BLaER1 treated with 17β-estradiol and CSF1 and Interleukin-3, amounts not matched to agents 10 nM and 100 nM (cell line): Measurements from ENCODE around the gene LONP2.

Experiments used
- H3K27ac ChIP-seq, 11 experiments: shearing (Covaris generic); formaldehyde crosslinking; 2 replicates each; pipeline ENCODE4 v1.8.1; 2022
- H3K27me3 ChIP-seq, 11 experiments: shearing (Covaris generic); formaldehyde crosslinking; 2 replicates each; pipeline ENCODE4 v1.8.1; 2022
- H3K36me3 ChIP-seq, 11 experiments: shearing (Covaris generic); formaldehyde crosslinking; 2 replicates each; pipeline ENCODE4 v1.8.1; 2022
- H3K4me1 ChIP-seq, 10 experiments: shearing (Covaris generic); formaldehyde crosslinking; 2 replicates each; pipeline ENCODE4 v1.8.1; 2022
- H3K4me2 ChIP-seq, 11 experiments: shearing (Covaris generic); formaldehyde crosslinking; 2 replicates each; pipeline ENCODE4 v1.8.1; 2022
- H3K4me3 ChIP-seq, 10 experiments: shearing (Covaris generic); formaldehyde crosslinking; 2 replicates each; pipeline ENCODE4 v1.8.1; 2022
- H3K9ac ChIP-seq, 11 experiments: shearing (Covaris generic); formaldehyde crosslinking; 2 replicates each; pipeline ENCODE4 v1.8.1; 2022
- H3K9me3 ChIP-seq, 11 experiments: shearing (Covaris generic); formaldehyde crosslinking; replicated peaks in 1 of 11; 2 replicates each; pipeline ENCODE4 v1.8.1; 2022
- H4K20me1 ChIP-seq, 11 experiments: shearing (Covaris generic); formaldehyde crosslinking; 2 replicates each; pipeline ENCODE4 v1.8.1; 2022
- Cebpa-rat ChIP-seq, 11 experiments: shearing (Covaris generic); IDR thresholded peaks; 2 replicates each; pipeline ENCODE4 v1.8.1; 2022

The LONP2 gene

GRCh38 chr16:48244080-48244862, at the start of gene LONP2:
LONP2 (plus strand) TSS chr16:48244300; CDS start chr16:48244389, 89 bp downstream.
- H3K27ac ChIP-seq, result peak within 1 kb of the TSS; percentile 81 to 91 (median 84)
- H3K4me1 ChIP-seq, result peaks cover 13 to 23% (median 20%) of the 10 kb centered on the region in 10 experiments
- TF ChIP-seq Cebpa-rat (IDR thresholded peaks at IDR 0.05), result no peak

GRCh38 chr16:48194828-48195556, 49.1 kb upstream of the LONP2 start:
- Histone ChIP-seq H3K4me3 (no peak overlapping the region), H3K9me3 (peaks cover 0 to 10% (median 0%) of the 10 kb centered on the region in 11 experiments; a peak in 3 of 22 replicates), H3K27me3 (no peaks in the 10 kb centered on the region), H4K20me1 (no peaks in the 10 kb centered on the region), H3K4me2 (peak overlapping the region in 7 of 11 experiments; percentile 10 to 59 (median 28); a peak in 10 of 22 replicates), H3K27ac (no peak overlapping the region), H3K36me3 (no peaks in the 10 kb centered on the region), H3K4me1 (peaks cover 0 to 12% (median 8%) of the 10 kb centered on the region in 10 experiments; a peak in 17 of 20 replicates), H3K9ac (no peak overlapping the region)
- TF ChIP-seq Cebpa-rat (IDR thresholded peaks at IDR 0.05), result no peak

More at GRCh38 chr16:48244080-48244862, at the start of gene LONP2:
- Histone ChIP-seq H3K36me3 (peaks cover 0 to 21% (median 4%) of the 10 kb centered on the region in 11 experiments; a peak in 4 of 22 replicates), H3K4me3 (peak within 1 kb of the TSS; percentile 83 to 99 (median 92)), H3K4me2 (peak within 1 kb of the TSS; percentile 86 to 100 (median 95)), H3K27me3 (no peaks in the 10 kb centered on the region), H4K20me1 (peaks cover 29 to 50% (median 42%) of the 10 kb centered on the region in 11 experiments; a peak in 20 of 22 replicates), H3K9me3 (peaks cover 0 to 13% (median 7%) of the 10 kb centered on the region in 11 experiments; a peak in 10 of 22 replicates), H3K9ac (peak within 1 kb of the TSS; percentile 85 to 96 (median 91))

- no peak overlapping the region for H3K27ac ChIP-seq
- no peak overlapping the region for H3K4me3 ChIP-seq
- no peak overlapping the region for H3K9ac ChIP-seq
- peaks cover 0 to 10% (median 0%) of the 10 kb centered on the region in 11 experiments; a peak in 3 of 22 replicates for H3K9me3 ChIP-seq
- H3K36me3 ChIP-seq, result no peaks in the 10 kb centered on the region
- no peaks in the 10 kb centered on the region for H4K20me1 ChIP-seq
- H3K4me1 ChIP-seq, result peaks cover 0 to 19% (median 9%) of the 10 kb centered on the region in 10 experiments; a peak in 17 of 20 replicates
- no peaks in the 10 kb centered on the region for H3K27me3 ChIP-seq
- H3K4me2 ChIP-seq, result no peak overlapping the region
- TF ChIP-seq Cebpa-rat (IDR thresholded peaks at IDR 0.05), result no peak
These were observed 46.8 kb upstream of the LONP2 start for GRCh38 chr16:48197294-48197693.

GRCh38 chr16:48201515-48202201, 42.4 kb upstream of the LONP2 start:
- H3K36me3 ChIP-seq, result no peaks in the 10 kb centered on the region
- no peak overlapping the region for H3K9ac ChIP-seq
- no peak overlapping the region for H3K4me3 ChIP-seq
- H4K20me1 ChIP-seq, result no peaks in the 10 kb centered on the region
- no peak overlapping the region for H3K27ac ChIP-seq
- H3K4me1 ChIP-seq, result peaks cover 0 to 8% (median 0%) of the 10 kb centered on the region in 10 experiments; a peak in 5 of 20 replicates
- no peaks in the 10 kb centered on the region for H3K27me3 ChIP-seq
- TF ChIP-seq Cebpa-rat (IDR thresholded peaks at IDR 0.05), result no peak
- H3K9me3 ChIP-seq, result peaks cover 0 to 10% (median 0%) of the 10 kb centered on the region in 11 experiments; a peak in 3 of 22 replicates
- peak overlapping the region in 2 of 11 experiments; percentile 6 to 24; a peak in 1 of 22 replicates for H3K4me2 ChIP-seq

GRCh38 chr16:48203974-48204824, 39.9 kb upstream of the LONP2 start:
- Histone ChIP-seq H3K4me1 (peaks cover 0 to 8% (median 0%) of the 10 kb centered on the region in 10 experiments; a peak in 5 of 20 replicates), H3K9ac (no peak overlapping the region), H4K20me1 (no peaks in the 10 kb centered on the region), H3K9me3 (no peaks in the 10 kb centered on the region), H3K27ac (no peak overlapping the region), H3K4me2 (no peak overlapping the region), H3K4me3 (no peak overlapping the region), H3K27me3 (no peaks in the 10 kb centered on the region), H3K36me3 (no peaks in the 10 kb centered on the region)
- no peak for TF ChIP-seq Cebpa-rat (IDR thresholded peaks at IDR 0.05)

GRCh38 chr16:48204825-48205151, 39.3 kb upstream of the LONP2 start:
- Histone ChIP-seq H4K20me1 (no peaks in the 10 kb centered on the region), H3K9ac (no peak overlapping the region), H3K9me3 (no peaks in the 10 kb centered on the region), H3K4me1 (peaks cover 0 to 8% (median 0%) of the 10 kb centered on the region in 10 experiments; a peak in 5 of 20 replicates), H3K4me3 (no peak overlapping the region), H3K27ac (no peak overlapping the region), H3K36me3 (no peaks in the 10 kb centered on the region), H3K4me2 (no peak overlapping the region), H3K27me3 (no peaks in the 10 kb centered on the region)
- TF ChIP-seq Cebpa-rat (IDR thresholded peaks at IDR 0.05), result no peak

- Histone ChIP-seq H3K4me3 (no peak overlapping the region), H3K9me3 (no peaks in the 10 kb centered on the region), H3K36me3 (no peaks in the 10 kb centered on the region), H3K9ac (no peak overlapping the region), H4K20me1 (no peaks in the 10 kb centered on the region), H3K4me2 (no peak overlapping the region), H3K27me3 (no peaks in the 10 kb centered on the region), H3K4me1 (peaks cover 0 to 4% (median 0%) of the 10 kb centered on the region in 10 experiments; a peak in 4 of 20 replicates), H3K27ac (no peak overlapping the region)
- no peak for TF ChIP-seq Cebpa-rat (IDR thresholded peaks at IDR 0.05)
These were observed 37.4 kb upstream of the LONP2 start for GRCh38 chr16:48206594-48207242.

- no peaks in the 10 kb centered on the region for H3K4me1 ChIP-seq
- no peaks in the 10 kb centered on the region for H4K20me1 ChIP-seq
- H3K36me3 ChIP-seq, result no peaks in the 10 kb centered on the region
- no peaks in the 10 kb centered on the region for H3K27me3 ChIP-seq
- no peak overlapping the region for H3K27ac ChIP-seq
- TF ChIP-seq Cebpa-rat (IDR thresholded peaks at IDR 0.05), result no peak
- no peak overlapping the region for H3K4me2 ChIP-seq
- no peaks in the 10 kb centered on the region for H3K9me3 ChIP-seq
- H3K9ac ChIP-seq, result no peak overlapping the region
- no peak overlapping the region for H3K4me3 ChIP-seq
These were observed 33.4 kb upstream of the LONP2 start for GRCh38 chr16:48210747-48211146.
